Kidney (tissue), 14 donors: ENCODE results near the gene AK3. TPM values are rescaled to one million over a fixed set of nuclear protein-coding genes. Genes with fewer than 3 reads are reported as not detected.

ENCODE experiments used
- DNase-seq, 5 donors: peaks; one replicate each; pipeline ENCODE4 v3.0.0-alpha.2; 2013 to 2020
- FAIRE-seq: peaks from 2 replicates; lab custom pipeline; 2012; peaks lifted over from hg19 to GRCh38; lab: Jason Lieb, UNC
- H3K27ac ChIP-seq, 2 donors: one replicate each; pipeline ENCODE4 v1.7.0; 2013; ENCODE audit warnings: low read depth in 2 of 2, low read length in 2 of 2, inconsistent platforms in 1 of 2
- H3K27me3 ChIP-seq: one replicate; pipeline ENCODE4 v1.7.1; 2013; ENCODE audit warnings: low read length, inconsistent platforms; ENCODE audit not compliant: control insufficient read depth, insufficient read depth
- H3K36me3 ChIP-seq, 3 donors: one replicate each; pipeline versions ENCODE4 v1.7.0 to v1.7.1; 2013; ENCODE audit warnings: low read length in 3 of 3, control low read depth in 1 of 3, inconsistent platforms in 1 of 3; ENCODE audit not compliant: insufficient read depth in 3 of 3, control insufficient read depth in 2 of 3
- H3K4me1 ChIP-seq, 3 donors: one replicate each; pipeline versions ENCODE4 v1.7.0 to v1.7.1; 2013; ENCODE audit warnings: low read length in 3 of 3, inconsistent platforms in 1 of 3, low read depth in 1 of 3; ENCODE audit not compliant: control insufficient read depth in 2 of 3, insufficient read depth in 2 of 3
- H3K4me3 ChIP-seq, 3 donors: one replicate each; pipeline versions ENCODE4 v1.7.0 to v1.8.1; 2013; ENCODE audit warnings: low read length in 3 of 3, control low read depth in 1 of 3, inconsistent platforms in 1 of 3
- H3K9ac ChIP-seq, 3 donors: one replicate each; pipeline versions ENCODE4 v1.7.0 to v1.7.1; 2013; ENCODE audit warnings: low read length in 3 of 3, control low read depth in 1 of 3, inconsistent platforms in 1 of 3
- H3K9me3 ChIP-seq, 3 donors: one replicate each; pipeline versions ENCODE4 v1.7.0 to v1.7.1; 2013; ENCODE audit warnings: low read length in 3 of 3, control low read depth in 1 of 3, inconsistent platforms in 1 of 3; ENCODE audit not compliant: control insufficient read depth in 2 of 3, insufficient read depth in 1 of 3
- intact Hi-C: fragments of 100-400 bp; cut with DNase I; formaldehyde crosslinking; loops from one replicate; pipeline ENCODE4 v1.11.1; 2022
- polyA plus RNA-seq: library from polyadenylated mRNA; stranded (reverse); fragments of 350-450 nt; fragmentation: Illumina TruSeq; extraction: RNeasy Lipid Tissue Mini Kit (QIAGEN cat#74804); gene quantifications from one replicate; pipeline ENCODE4 v1.2.3, GENCODE V29; 2014; ENCODE audit warnings: low read depth, low replicate concordance; ENCODE audit not compliant: insufficient read depth
- total RNA-seq: library from RNA; stranded (reverse); fragmentation: NEBNext Ultra II Directional; extraction: Animal tissue kit (Norgen Biotek cat#: 25700); gene quantifications from one replicate; pipeline ENCODE4 v1.2.1, GENCODE V29; 2021
- TF ChIP-seq, protein P1 (sequence below): IDR thresholded peaks from 3 replicates; pipeline ENCODE4 v1.5.1; 2012; ENCODE audit warnings: mild to moderate bottlenecking, moderate library complexity, borderline replicate concordance; ENCODE audit not compliant: insufficient read depth; ENCODE audit errors: extremely low read depth
- donor health status: control.
- donor health status: control.
- donor health status: control.
- donor health status: control.
- donor health status: control.
- donor health status: DM: yes; HTN: yes; CAD: no.
- donor health status: Normal renal cell carcinoma (clear cell type).

The AK3 gene
- total and polyA plus RNA-seq, 2 donors from 2014 or later: 70.9 to 93.5 TPM

GRCh38 chr9:4678679-4679267 is 62.2 kb downstream of the AK3 start:
- intact Hi-C loops: no loop called here
- FAIRE-seq (no peak), DNase-seq (peak in 2 of 5 donors; percentile 70 to 80)
- H3K27ac ChIP-seq: peak overlapping the region; percentile 96 to 97
- H3K9me3 ChIP-seq: no peaks in the 10 kb centered on the region
- no peaks in the 10 kb centered on the region for H3K36me3 ChIP-seq
- peaks cover 10 to 17% (median 11%) of the 10 kb centered on the region in 3 donors for H3K4me1 ChIP-seq
- TF ChIP-seq, protein P1, sequence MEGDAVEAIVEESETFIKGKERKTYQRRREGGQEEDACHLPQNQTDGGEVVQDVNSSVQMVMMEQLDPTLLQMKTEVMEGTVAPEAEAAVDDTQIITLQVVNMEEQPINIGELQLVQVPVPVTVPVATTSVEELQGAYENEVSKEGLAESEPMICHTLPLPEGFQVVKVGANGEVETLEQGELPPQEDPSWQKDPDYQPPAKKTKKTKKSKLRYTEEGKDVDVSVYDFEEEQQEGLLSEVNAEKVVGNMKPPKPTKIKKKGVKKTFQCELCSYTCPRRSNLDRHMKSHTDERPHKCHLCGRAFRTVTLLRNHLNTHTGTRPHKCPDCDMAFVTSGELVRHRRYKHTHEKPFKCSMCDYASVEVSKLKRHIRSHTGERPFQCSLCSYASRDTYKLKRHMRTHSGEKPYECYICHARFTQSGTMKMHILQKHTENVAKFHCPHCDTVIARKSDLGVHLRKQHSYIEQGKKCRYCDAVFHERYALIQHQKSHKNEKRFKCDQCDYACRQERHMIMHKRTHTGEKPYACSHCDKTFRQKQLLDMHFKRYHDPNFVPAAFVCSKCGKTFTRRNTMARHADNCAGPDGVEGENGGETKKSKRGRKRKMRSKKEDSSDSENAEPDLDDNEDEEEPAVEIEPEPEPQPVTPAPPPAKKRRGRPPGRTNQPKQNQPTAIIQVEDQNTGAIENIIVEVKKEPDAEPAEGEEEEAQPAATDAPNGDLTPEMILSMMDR: no peak
- H3K27me3 ChIP-seq: no peaks in the 10 kb centered on the region
- peak overlapping the region; percentile 74 to 98 (median 91) for H3K4me3 ChIP-seq
- peak overlapping the region; percentile 79 to 96 (median 93) for H3K9ac ChIP-seq

- TF ChIP-seq, protein P1: no peak
- no peak for DNase-seq
- Histone ChIP-seq H3K36me3 (no peaks in the 10 kb centered on the region), H3K27me3 (no peaks in the 10 kb centered on the region), H3K9me3 (no peaks in the 10 kb centered on the region), H3K4me3 (no peak overlapping the region), H3K9ac (no peak overlapping the region), H3K27ac (peak overlapping the region; percentile 19 to 68), H3K4me1 (peaks cover 10 to 17% (median 11%) of the 10 kb centered on the region in 3 donors)
- no peak for FAIRE-seq
- intact Hi-C loops: no loop called here
These were observed 63.6 kb downstream of the AK3 start for GRCh38 chr9:4677392-4677791.

DNA sequence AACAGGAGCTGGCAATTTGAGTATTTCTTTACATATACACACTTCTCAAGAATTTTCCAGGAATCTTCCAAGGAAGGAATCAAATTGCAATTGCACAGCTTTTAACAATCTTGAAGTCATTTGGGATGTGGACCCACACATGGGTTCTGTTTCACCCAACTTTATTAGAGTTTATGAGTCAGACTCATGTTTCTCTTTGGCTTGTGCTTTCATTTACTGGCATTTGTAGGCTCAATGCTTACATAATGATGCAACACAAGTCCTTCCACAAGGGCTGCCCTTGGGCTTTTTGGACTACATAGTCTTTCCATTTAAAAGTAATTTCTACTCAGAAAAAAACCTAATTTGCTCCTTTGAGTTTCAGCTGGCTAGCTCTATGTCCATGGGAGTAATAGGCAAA is 66.2 kb downstream of the AK3 start:
- FAIRE-seq (no peak), DNase-seq (no peak)
- H3K4me1 ChIP-seq: peaks cover 0 to 7% (median 2%) of the 10 kb centered on the region in 3 donors
- peak overlapping the region in 1 of 2 donors; percentile 58 for H3K27ac ChIP-seq
- H3K9me3 ChIP-seq: no peaks in the 10 kb centered on the region
- TF ChIP-seq, protein P1: no peak
- no peaks in the 10 kb centered on the region for H3K36me3 ChIP-seq
- no peak overlapping the region for H3K9ac ChIP-seq
- H3K4me3 ChIP-seq: no peak overlapping the region
- intact Hi-C loops: no loop called here
- no peaks in the 10 kb centered on the region for H3K27me3 ChIP-seq
